BJ (cell line): ENCODE measurements around the gene DLG1. TPM values are rescaled to one million over a fixed set of nuclear protein-coding genes. Genes with fewer than 3 reads are reported as not detected.

Experiments
- CTCF ChIA-PET: fragments of 350-600 bp; formaldehyde crosslinking; extraction: SDS; loops from one replicate; lab custom pipeline; 2021; ENCODE audit warnings: antibody characterized with exemption, inconsistent platforms; lab: Yijun Ruan, JAX
- POLR2A ChIA-PET: fragments of 300-600 bp; sonication (Branson Sonifier 250); formaldehyde crosslinking; extraction: SDS; loops from one replicate; lab custom pipeline; 2021; ENCODE audit warnings: antibody characterized with exemption; lab: Charles Lee
- DNase-seq: peaks from one replicate; pipeline ENCODE4 v3.0.0-alpha.2; 2011; ENCODE audit warnings: low read depth
- H3K27me3 ChIP-seq: 2 replicates; pipeline ENCODE4 v1.6.0; 2011; ENCODE audit warnings: low read length; ENCODE audit not compliant: control insufficient read depth, insufficient read depth
- H3K36me3 ChIP-seq: 2 replicates; pipeline ENCODE4 v1.5.1; 2011; ENCODE audit warnings: low read length; ENCODE audit not compliant: control insufficient read depth, insufficient read depth
- H3K4me3 ChIP-seq: 2 replicates; pipeline ENCODE4 v1.5.1; 2011; ENCODE audit warnings: low read depth, mild to moderate bottlenecking, control low read depth, low read length
- polyA plus RNA-seq: library from polyadenylated mRNA; depleted of rRNA; stranded (reverse); fragments of >200 nt; gene quantifications from 2 replicates; pipeline ENCODE4 v1.2.3, GENCODE V29; 2011
- TF ChIP-seq, protein P1 (sequence below): IDR thresholded peaks from 2 replicates; pipeline ENCODE4 v1.5.1; 2011; ENCODE audit warnings: low read depth, mild to moderate bottlenecking, control low read depth, inconsistent platforms, low read length, moderate library complexity; ENCODE audit not compliant: insufficient read depth

Gene DLG1
- polyA plus RNA-seq, 1 experiment: 40.4 TPM

GRCh38 chr3:197168606-197169005 is 129.8 kb downstream of the DLG1 start:
- H3K27me3 ChIP-seq: no peaks in the 10 kb centered on the region
- H3K4me3 ChIP-seq: no peak overlapping the region
- ChIA-PET POLR2A (interaction anchor here (0.6 kb wide), 1 partner anchor 185 kb away, joined by 3 read pairs; no protein-coding TSS in a partner anchor), CTCF (no interaction called here)
- peak; percentile 19 for DNase-seq
- no peaks in the 10 kb centered on the region for H3K36me3 ChIP-seq
- TF ChIP-seq, protein P1, sequence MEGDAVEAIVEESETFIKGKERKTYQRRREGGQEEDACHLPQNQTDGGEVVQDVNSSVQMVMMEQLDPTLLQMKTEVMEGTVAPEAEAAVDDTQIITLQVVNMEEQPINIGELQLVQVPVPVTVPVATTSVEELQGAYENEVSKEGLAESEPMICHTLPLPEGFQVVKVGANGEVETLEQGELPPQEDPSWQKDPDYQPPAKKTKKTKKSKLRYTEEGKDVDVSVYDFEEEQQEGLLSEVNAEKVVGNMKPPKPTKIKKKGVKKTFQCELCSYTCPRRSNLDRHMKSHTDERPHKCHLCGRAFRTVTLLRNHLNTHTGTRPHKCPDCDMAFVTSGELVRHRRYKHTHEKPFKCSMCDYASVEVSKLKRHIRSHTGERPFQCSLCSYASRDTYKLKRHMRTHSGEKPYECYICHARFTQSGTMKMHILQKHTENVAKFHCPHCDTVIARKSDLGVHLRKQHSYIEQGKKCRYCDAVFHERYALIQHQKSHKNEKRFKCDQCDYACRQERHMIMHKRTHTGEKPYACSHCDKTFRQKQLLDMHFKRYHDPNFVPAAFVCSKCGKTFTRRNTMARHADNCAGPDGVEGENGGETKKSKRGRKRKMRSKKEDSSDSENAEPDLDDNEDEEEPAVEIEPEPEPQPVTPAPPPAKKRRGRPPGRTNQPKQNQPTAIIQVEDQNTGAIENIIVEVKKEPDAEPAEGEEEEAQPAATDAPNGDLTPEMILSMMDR: no peak

GRCh38 chr3:197168063-197168462 is 130.3 kb downstream of the DLG1 start:
- no peak for DNase-seq
- CTCF ChIA-PET: interaction anchor here (1.3 kb wide), 1 partner anchor 19 kb away, joined by 7 read pairs; no protein-coding TSS in a partner anchor
- POLR2A ChIA-PET: no interaction called here
- H3K27me3 ChIP-seq: no peaks in the 10 kb centered on the region
- H3K4me3 ChIP-seq: no peak overlapping the region
- TF ChIP-seq, protein P1: no peak
- no peaks in the 10 kb centered on the region for H3K36me3 ChIP-seq

DNA sequence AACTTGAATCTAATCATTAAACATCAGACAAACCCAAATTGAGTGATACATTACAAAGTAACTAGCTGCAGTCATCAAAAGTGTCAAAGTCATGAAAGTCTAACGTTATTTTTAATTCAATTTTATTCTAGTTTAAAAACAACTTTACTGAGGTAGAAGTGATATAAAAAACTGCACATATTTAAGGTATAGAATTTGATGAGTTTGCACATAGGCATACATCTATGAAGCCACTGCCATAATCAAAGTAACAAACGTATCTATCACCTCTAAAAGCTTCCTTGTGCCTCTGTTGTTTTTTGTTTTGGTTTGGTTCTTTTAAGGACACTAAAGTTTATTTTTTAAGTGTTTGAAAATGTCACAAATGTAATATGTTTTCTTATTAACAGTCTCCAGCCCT is 130.9 kb downstream of the DLG1 start:
- CTCF ChIA-PET: interaction anchor here (1.3 kb wide), 1 partner anchor 20 kb away, joined by 7 read pairs; no protein-coding TSS in a partner anchor
- POLR2A ChIA-PET: no interaction called here
- TF ChIP-seq, protein P1: no peak
- DNase-seq: no peak
- H3K4me3 ChIP-seq: no peak overlapping the region
- no peaks in the 10 kb centered on the region for H3K36me3 ChIP-seq
- H3K27me3 ChIP-seq: no peaks in the 10 kb centered on the region

DNA sequence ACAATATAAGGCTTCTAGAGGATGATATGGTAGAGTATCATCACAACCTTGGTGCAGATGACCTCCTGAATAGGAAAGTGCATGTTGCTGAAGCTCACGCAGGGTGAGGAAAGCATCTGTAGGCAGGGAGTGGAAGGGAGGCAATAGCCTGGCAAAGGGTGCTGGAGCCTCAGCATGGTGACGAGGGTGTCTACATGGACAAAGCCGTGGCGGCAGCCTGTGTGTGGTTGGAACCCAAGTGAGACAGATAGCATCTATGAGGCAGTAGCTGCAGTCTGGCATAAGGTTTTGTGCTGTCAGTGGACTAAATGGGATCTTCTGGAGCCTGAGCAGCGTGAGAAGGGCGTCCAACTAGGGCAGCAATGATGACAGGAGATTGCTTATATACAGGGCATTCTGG is 132.5 kb downstream of the DLG1 start:
- TF ChIP-seq, protein P1: no peak
- no peaks in the 10 kb centered on the region for H3K36me3 ChIP-seq
- POLR2A ChIA-PET: no interaction called here
- DNase-seq: no peak
- H3K4me3 ChIP-seq: no peak overlapping the region
- CTCF ChIA-PET: interaction anchor here (0.9 to 2.1 kb wide), 2 partner anchors 21 to 23 kb away, joined by 3 to 5 read pairs; no protein-coding TSS in a partner anchor
- no peaks in the 10 kb centered on the region for H3K27me3 ChIP-seq

DNA sequence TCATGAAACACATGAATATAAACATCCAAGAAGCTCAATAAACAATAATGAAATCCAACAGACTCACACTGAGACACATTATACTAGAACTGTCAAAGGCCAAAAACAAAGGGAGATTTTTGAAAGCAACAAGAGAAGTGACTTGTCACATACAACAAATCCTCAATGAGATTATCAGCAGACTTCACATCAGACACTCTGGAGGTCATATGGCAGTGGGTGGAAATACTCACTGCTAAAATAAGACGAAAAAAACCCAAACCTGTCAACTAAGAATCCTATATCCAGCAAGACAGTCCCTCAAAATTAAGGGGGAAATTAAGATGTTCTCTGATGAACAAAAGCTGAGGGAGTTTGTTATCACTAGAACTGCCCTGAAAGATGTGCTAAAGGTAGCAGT is 143.4 kb downstream of the DLG1 start:
- TF ChIP-seq, protein P1: no peak
- CTCF ChIA-PET: no interaction called here
- H3K36me3 ChIP-seq: no peaks in the 10 kb centered on the region
- POLR2A ChIA-PET: no interaction called here
- no peaks in the 10 kb centered on the region for H3K27me3 ChIP-seq
- DNase-seq: no peak
- no peak overlapping the region for H3K4me3 ChIP-seq
